ENCODE results near the gene HOXC10.

The HOXC10 gene

DNA sequence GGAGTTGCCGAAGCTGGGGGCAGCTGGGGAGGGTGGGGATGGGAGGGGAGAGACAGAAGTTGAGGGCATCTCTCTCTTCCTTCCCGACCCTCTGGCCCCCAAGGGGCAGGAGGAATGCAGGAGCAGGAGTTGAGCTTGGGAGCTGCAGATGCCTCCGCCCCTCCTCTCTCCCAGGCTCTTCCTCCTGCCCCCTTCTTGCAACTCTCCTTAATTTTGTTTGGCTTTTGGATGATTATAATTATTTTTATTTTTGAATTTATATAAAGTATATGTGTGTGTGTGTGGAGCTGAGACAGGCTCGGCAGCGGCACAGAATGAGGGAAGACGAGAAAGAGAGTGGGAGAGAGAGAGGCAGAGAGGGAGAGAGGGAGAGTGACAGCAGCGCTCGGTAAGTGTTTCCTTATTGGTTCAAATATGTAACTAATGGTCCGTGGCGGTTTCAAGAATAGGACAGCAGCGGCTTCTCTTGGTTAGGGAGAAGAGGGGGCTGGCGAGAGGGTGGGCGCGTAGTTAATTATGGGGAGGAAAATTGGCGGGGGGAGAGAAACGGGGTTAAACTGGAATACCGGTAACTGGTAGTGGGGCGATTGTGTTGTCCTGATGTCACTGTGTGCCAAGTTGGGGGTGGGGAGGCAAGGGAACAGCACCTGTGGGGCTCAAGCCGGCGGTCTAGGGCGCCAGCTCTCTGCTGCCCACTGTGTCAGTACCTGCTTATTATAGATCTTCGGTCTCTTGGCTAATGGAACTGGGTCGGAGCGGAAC, 32.3 kb downstream of the HOXC10 start:
- no peak for TF ChIP-seq SPI1 (IDR thresholded peaks at IDR 0.05; ENCODE audit: borderline replicate concordance, low read depth)
- TF ChIP-seq, protein P1, sequence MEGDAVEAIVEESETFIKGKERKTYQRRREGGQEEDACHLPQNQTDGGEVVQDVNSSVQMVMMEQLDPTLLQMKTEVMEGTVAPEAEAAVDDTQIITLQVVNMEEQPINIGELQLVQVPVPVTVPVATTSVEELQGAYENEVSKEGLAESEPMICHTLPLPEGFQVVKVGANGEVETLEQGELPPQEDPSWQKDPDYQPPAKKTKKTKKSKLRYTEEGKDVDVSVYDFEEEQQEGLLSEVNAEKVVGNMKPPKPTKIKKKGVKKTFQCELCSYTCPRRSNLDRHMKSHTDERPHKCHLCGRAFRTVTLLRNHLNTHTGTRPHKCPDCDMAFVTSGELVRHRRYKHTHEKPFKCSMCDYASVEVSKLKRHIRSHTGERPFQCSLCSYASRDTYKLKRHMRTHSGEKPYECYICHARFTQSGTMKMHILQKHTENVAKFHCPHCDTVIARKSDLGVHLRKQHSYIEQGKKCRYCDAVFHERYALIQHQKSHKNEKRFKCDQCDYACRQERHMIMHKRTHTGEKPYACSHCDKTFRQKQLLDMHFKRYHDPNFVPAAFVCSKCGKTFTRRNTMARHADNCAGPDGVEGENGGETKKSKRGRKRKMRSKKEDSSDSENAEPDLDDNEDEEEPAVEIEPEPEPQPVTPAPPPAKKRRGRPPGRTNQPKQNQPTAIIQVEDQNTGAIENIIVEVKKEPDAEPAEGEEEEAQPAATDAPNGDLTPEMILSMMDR (IDR thresholded peaks at IDR 0.05; ENCODE audit: insufficient read depth, low read length), result no peak
- TF ChIP-seq GABPA (IDR thresholded peaks at IDR 0.05; ENCODE audit: low read depth), result no peak
- no peak for TF ChIP-seq REST (IDR thresholded peaks at IDR 0.05; ENCODE audit: insufficient replicate concordance, low read depth)
- no peak for TF ChIP-seq POLR2AphosphoS5 (IDR thresholded peaks at IDR 0.05; ENCODE audit: low read depth)
- DNase-seq (ENCODE audit: low read depth in 1 of 2, low spot score in 1 of 2), result no peak
- Histone ChIP-seq H3K4me3 (replicated peaks; ENCODE audit: insufficient read depth, low read length) (peak overlapping the region; percentile 39), H3K27ac (replicated peaks) (no peak overlapping the region), H3K27me3 (ENCODE audit: insufficient read depth, poor library complexity, severe bottlenecking) (peaks cover 50% of the 10 kb centered on the region)

DNA sequence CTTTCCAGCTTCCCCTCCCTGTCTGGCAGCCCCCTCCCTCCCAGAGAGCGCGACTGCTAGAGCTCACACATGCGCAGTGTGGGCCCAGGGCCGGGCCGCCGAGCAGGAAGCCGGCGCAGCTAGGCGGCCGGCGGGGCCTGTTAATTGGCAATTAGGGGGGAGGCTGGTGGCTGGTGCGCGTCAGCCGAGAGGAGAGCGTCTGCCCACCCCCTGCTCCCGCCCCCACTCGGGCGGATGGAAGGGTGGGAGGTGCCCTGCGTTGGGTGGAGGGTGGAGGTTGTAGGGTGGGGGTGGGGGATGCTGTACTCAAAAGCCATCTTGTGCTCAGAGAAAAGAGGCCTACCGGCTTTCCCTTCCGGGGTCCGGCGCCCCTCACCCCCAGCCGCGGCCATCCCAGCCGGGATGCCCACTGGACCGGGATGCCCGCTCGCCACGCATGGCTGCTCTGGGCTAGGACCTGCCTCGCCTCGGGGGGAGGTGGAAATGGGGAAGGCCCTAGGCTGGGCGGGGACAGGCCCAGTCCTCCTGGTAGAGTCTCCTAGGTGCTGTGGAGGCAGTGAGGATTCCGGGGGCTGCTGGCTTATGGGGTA, 33.0 kb downstream of the HOXC10 start:
- no peak for TF ChIP-seq GABPA (IDR thresholded peaks at IDR 0.05; ENCODE audit: low read depth)
- no peak for TF ChIP-seq POLR2AphosphoS5 (IDR thresholded peaks at IDR 0.05; ENCODE audit: low read depth)
- TF ChIP-seq, protein P1 (IDR thresholded peaks at IDR 0.05; ENCODE audit: insufficient read depth, low read length), result no peak
- no peak for TF ChIP-seq REST (IDR thresholded peaks at IDR 0.05; ENCODE audit: insufficient replicate concordance, low read depth)
- Histone ChIP-seq H3K27me3 (ENCODE audit: insufficient read depth, poor library complexity, severe bottlenecking) (peaks cover 42% of the 10 kb centered on the region), H3K4me3 (replicated peaks; ENCODE audit: insufficient read depth, low read length) (peak overlapping the region; percentile 39), H3K27ac (replicated peaks) (peak overlapping the region; percentile 40)
- DNase-seq (ENCODE audit: low read depth in 1 of 2, low spot score in 1 of 2), result peak in 1 of 2 experiments; percentile 57

DNA sequence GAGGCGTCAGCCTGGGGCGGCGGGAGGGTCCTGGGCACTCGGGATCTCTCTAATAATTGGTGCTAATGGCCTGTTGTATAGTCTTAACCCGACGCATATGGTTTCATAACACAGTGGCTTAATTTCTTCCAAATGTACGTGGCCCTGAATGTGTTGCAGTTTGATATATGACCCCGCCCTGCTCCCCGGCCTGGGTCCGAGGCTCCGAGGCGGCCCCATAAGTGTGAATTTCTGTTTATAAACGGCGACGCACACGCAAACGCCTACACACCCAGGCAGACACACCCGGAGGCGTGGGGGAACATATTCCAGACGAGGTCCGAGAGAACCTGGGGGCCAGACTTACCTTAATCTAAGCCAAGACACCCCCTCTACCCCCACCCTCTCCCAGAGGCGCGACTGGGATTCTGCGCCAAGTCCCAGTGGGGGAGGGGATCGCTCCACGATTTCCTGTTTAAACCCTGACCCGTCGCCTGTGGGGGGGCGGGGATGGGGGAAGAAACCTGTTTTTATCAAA, 33.6 kb downstream of the HOXC10 start:
- H3K27ac ChIP-seq (replicated peaks), result peak overlapping the region; percentile 40
- H3K27me3 ChIP-seq (ENCODE audit: insufficient read depth, poor library complexity, severe bottlenecking), result peaks cover 37% of the 10 kb centered on the region
- no peak for DNase-seq (ENCODE audit: low read depth in 1 of 2, low spot score in 1 of 2)
- H3K4me3 ChIP-seq (replicated peaks; ENCODE audit: insufficient read depth, low read length), result no peak overlapping the region
- no peak for TF ChIP-seq REST (IDR thresholded peaks at IDR 0.05; ENCODE audit: insufficient replicate concordance, low read depth)
- TF ChIP-seq, protein P1 (IDR thresholded peaks at IDR 0.05; ENCODE audit: insufficient read depth, low read length), result no peak
- TF ChIP-seq GABPA (IDR thresholded peaks at IDR 0.05; ENCODE audit: low read depth), result no peak
- TF ChIP-seq POLR2AphosphoS5 (IDR thresholded peaks at IDR 0.05; ENCODE audit: low read depth), result no peak
- no peak for TF ChIP-seq SPI1 (IDR thresholded peaks at IDR 0.05; ENCODE audit: borderline replicate concordance, low read depth)
